Astrocyte (in vitro differentiated cells and primary cell): ENCODE data around the gene MAP1LC3A.

Experiments used
- EZH2 ChIP-seq: IDR thresholded peaks from 2 replicates; pipeline ENCODE4 v1.6.1; 2012; ENCODE audit warnings: mild to moderate bottlenecking, low read length, inconsistent platforms; ENCODE audit not compliant: insufficient read depth
- TF ChIP-seq, protein P1 (sequence below): IDR thresholded peaks from 2 replicates; pipeline ENCODE4 v1.5.1; 2011; ENCODE audit warnings: low read depth, mild to moderate bottlenecking, inconsistent platforms, low read length, moderate library complexity; ENCODE audit not compliant: insufficient read depth

DNA sequence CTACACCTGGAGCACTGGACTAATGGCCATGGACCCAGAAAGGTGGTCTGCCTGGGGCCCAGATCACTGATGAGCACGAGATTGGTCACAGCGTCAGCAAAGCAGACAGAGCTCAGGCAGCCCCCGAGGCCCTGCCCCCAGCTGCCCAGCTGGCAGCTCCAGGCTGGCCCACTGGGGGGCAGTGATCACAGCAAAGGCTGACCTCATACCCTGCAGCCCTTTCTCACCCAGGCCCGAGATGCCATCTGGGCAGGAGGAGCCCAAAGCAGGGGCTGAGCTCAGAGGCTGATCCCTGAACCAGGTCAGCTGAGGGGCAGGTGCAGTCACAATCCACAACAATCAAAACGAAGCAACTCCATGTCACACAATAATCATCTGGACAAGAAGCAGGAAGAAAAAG, 4.1 kb downstream of the MAP1LC3A start:
- TF ChIP-seq, protein P1, sequence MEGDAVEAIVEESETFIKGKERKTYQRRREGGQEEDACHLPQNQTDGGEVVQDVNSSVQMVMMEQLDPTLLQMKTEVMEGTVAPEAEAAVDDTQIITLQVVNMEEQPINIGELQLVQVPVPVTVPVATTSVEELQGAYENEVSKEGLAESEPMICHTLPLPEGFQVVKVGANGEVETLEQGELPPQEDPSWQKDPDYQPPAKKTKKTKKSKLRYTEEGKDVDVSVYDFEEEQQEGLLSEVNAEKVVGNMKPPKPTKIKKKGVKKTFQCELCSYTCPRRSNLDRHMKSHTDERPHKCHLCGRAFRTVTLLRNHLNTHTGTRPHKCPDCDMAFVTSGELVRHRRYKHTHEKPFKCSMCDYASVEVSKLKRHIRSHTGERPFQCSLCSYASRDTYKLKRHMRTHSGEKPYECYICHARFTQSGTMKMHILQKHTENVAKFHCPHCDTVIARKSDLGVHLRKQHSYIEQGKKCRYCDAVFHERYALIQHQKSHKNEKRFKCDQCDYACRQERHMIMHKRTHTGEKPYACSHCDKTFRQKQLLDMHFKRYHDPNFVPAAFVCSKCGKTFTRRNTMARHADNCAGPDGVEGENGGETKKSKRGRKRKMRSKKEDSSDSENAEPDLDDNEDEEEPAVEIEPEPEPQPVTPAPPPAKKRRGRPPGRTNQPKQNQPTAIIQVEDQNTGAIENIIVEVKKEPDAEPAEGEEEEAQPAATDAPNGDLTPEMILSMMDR: peak; percentile 19
- TF ChIP-seq EZH2: no peak
